PC-3 (cell line): ENCODE data around the gene OR8I2.
"Not testable (repeated sequence)": the region's sequence is repeated elsewhere in the genome, so short reads cannot be mapped to it uniquely, and the experiment has no call there.

Experiments
- EZH2phosphoT487 ChIP-seq: fragments of 300-600 bp; sonication (generic); IDR thresholded peaks from 2 replicates; pipeline ENCODE4 v1.6.1; 2018; ENCODE audit warnings: mild to moderate bottlenecking, antibody characterized with exemption, low read length, borderline replicate concordance
- TF ChIP-seq, protein P1 (sequence below): fragments of 300-600 bp; sonication (generic); conservative IDR thresholded peaks from 2 replicates; pipeline ENCODE4 v1.5.1; 2017; ENCODE audit warnings: antibody characterized with exemption, low read depth, mild to moderate bottlenecking, low read length

DNA sequence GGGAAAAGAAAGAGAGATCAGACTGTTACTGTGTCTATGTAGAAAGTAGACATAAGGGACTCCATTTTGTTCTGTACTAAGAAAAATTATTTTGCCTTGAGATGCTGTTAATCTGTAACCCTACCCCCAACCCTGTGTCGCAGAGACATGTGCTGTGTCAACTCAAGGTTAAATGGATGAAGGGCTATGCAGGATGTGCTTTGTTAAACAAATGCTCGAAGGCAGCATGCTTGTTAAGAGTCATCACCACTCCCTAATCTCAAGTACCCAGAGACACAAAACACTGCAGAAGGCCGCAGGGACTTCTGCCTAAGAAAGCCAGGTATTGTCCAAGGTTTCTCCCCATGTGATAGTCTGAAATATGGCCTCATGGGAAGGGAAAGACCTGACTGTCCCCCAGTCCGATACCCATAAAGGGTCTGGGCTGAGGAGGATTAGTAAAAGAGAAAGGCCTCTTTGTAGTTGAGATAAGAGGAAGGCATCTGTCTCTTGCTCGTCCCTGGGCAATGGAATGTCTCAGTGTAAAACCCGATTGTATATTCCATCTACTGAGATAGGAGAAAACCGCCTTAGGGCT is 35.4 kb upstream of the OR8I2 start:
- TF ChIP-seq, protein P1, sequence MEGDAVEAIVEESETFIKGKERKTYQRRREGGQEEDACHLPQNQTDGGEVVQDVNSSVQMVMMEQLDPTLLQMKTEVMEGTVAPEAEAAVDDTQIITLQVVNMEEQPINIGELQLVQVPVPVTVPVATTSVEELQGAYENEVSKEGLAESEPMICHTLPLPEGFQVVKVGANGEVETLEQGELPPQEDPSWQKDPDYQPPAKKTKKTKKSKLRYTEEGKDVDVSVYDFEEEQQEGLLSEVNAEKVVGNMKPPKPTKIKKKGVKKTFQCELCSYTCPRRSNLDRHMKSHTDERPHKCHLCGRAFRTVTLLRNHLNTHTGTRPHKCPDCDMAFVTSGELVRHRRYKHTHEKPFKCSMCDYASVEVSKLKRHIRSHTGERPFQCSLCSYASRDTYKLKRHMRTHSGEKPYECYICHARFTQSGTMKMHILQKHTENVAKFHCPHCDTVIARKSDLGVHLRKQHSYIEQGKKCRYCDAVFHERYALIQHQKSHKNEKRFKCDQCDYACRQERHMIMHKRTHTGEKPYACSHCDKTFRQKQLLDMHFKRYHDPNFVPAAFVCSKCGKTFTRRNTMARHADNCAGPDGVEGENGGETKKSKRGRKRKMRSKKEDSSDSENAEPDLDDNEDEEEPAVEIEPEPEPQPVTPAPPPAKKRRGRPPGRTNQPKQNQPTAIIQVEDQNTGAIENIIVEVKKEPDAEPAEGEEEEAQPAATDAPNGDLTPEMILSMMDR = not testable (repeated sequence)
- not testable (repeated sequence) for TF ChIP-seq EZH2phosphoT487
